ENCODE measurements around the gene FARS2.
"Not testable (repeated sequence)": the region's sequence is repeated elsewhere in the genome, so short reads cannot be mapped to it uniquely, and the experiment has no call there.

Gene FARS2

DNA sequence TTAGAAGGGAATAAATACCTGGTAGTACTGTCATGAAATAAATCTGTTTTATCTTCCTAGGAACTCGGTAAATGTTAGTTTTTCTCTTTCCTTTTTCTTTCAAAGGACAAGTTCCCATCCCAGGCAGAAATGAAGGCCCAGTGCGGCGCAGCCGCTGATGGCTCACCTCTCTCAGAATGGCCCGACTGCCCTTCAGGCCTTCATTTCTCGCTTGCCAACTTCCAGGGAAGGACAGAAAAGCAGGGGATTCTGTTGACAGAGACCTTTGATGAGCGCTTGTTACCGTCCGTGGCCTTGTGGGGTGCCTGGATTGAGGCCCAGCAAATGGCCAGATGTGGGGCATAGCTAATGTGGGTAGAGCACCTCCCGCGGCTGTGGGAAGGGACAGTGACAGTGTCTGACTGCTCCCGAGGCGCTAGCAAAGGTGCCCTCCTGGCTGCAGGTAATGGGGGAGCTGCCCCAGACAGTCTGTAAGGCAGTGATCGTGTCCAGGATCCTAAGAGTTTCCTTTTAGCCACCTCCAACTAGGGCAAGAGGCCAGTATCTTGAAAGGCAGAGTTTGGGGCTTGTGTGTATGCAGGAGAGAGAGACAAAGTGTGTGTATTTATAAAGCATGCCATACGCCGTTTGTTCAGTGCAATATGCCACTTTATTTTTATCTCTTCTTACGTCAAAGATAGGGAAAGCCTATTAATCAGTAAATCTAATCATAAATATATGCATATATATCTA, 391.3 kb downstream of the FARS2 start:
- Histone ChIP-seq H3K9ac (ENCODE audit: low read length) (no peak overlapping the region), H3K4me1 (ENCODE audit: low read length) (peaks cover 8% of the 10 kb centered on the region), H3K4me3 (ENCODE audit: low read length) (no peak overlapping the region), H3K27me3 (ENCODE audit: low read depth, low read length) (no peaks in the 10 kb centered on the region), H3K27ac (ENCODE audit: low read length) (no peak overlapping the region), H3K36me3 (replicated peaks; ENCODE audit: low read depth, low read length) (peaks cover 3% of the 10 kb centered on the region), H3K4me2 (ENCODE audit: low read length) (no peak overlapping the region), H3K79me2 (ENCODE audit: low read length) (no peaks in the 10 kb centered on the region), H4K20me1 (ENCODE audit: insufficient read depth, low read length) (no peaks in the 10 kb centered on the region), H2AFZ (ENCODE audit: low read depth, low read length) (no peak overlapping the region), H3K9me3 (ENCODE audit: insufficient read depth, low read length) (no peaks in the 10 kb centered on the region)
- TF ChIP-seq, protein P1, sequence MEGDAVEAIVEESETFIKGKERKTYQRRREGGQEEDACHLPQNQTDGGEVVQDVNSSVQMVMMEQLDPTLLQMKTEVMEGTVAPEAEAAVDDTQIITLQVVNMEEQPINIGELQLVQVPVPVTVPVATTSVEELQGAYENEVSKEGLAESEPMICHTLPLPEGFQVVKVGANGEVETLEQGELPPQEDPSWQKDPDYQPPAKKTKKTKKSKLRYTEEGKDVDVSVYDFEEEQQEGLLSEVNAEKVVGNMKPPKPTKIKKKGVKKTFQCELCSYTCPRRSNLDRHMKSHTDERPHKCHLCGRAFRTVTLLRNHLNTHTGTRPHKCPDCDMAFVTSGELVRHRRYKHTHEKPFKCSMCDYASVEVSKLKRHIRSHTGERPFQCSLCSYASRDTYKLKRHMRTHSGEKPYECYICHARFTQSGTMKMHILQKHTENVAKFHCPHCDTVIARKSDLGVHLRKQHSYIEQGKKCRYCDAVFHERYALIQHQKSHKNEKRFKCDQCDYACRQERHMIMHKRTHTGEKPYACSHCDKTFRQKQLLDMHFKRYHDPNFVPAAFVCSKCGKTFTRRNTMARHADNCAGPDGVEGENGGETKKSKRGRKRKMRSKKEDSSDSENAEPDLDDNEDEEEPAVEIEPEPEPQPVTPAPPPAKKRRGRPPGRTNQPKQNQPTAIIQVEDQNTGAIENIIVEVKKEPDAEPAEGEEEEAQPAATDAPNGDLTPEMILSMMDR (IDR thresholded peaks at IDR 0.05; ENCODE audit: low read depth, low read length) = no peak
- TF ChIP-seq EZH2phosphoT487 (IDR thresholded peaks at IDR 0.05; ENCODE audit: low read depth) = no peak

DNA sequence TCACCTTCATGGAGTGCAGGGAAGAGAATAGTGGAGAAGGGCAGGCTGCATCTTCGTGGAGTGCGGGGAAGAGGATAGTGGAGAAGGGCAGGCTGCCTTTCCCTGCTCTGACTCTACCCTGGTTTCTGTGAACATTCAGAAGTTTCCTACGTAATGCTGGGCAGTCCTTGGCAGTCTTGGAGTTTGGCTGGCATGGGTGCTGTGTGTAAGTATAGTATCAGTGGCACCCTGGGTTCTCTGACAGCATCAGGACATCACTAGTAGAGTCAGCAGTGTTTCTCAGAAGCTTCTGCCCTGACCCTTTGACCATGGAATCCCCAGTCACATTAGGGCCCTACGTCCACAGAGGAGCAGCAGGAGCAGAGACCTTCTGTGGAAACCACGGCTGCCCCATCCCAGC, 392.5 kb downstream of the FARS2 start:
- Histone ChIP-seq H3K9ac (ENCODE audit: low read length) (no peak overlapping the region), H4K20me1 (ENCODE audit: insufficient read depth, low read length) (no peaks in the 10 kb centered on the region), H3K36me3 (replicated peaks; ENCODE audit: low read depth, low read length) (peaks cover 3% of the 10 kb centered on the region), H2AFZ (ENCODE audit: low read depth, low read length) (no peak overlapping the region), H3K4me3 (ENCODE audit: low read length) (no peak overlapping the region), H3K79me2 (ENCODE audit: low read length) (no peaks in the 10 kb centered on the region), H3K4me1 (ENCODE audit: low read length) (peaks cover 8% of the 10 kb centered on the region), H3K27ac (ENCODE audit: low read length) (no peak overlapping the region), H3K4me2 (ENCODE audit: low read length) (no peak overlapping the region), H3K9me3 (ENCODE audit: insufficient read depth, low read length) (no peaks in the 10 kb centered on the region), H3K27me3 (ENCODE audit: low read depth, low read length) (no peaks in the 10 kb centered on the region)
- TF ChIP-seq EZH2phosphoT487 (IDR thresholded peaks at IDR 0.05; ENCODE audit: low read depth) = no peak
- TF ChIP-seq, protein P1 (IDR thresholded peaks at IDR 0.05; ENCODE audit: low read depth, low read length) = no peak

DNA sequence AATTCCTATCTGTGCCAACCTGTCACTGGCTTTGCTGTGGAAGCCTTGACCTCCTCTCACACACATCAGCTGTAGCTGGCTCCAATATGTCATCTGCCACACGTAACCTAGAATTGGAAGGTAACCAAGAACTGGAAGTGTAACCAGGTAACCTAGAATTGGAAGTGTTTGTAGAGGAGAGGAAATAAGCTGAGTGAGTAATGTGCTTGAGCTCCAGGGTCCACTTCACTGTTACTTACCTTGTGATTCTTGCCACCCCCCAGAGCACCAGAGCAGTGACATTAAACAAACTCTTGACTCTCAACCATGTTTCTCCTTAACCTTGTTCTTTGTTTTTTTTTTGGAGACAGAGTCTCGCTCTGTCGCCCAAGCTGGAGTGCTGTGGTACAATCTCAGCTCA, 394.9 kb downstream of the FARS2 start:
- Histone ChIP-seq H3K36me3 (replicated peaks; ENCODE audit: low read depth, low read length) (peaks cover 3% of the 10 kb centered on the region), H3K79me2 (ENCODE audit: low read length) (no peaks in the 10 kb centered on the region), H3K4me1 (ENCODE audit: low read length) (peaks cover 8% of the 10 kb centered on the region), H3K9ac (ENCODE audit: low read length) (no peak overlapping the region), H2AFZ (ENCODE audit: low read depth, low read length) (no peak overlapping the region), H3K27ac (ENCODE audit: low read length) (no peak overlapping the region), H3K27me3 (ENCODE audit: low read depth, low read length) (no peaks in the 10 kb centered on the region), H3K4me3 (ENCODE audit: low read length) (no peak overlapping the region), H3K4me2 (ENCODE audit: low read length) (no peak overlapping the region), H4K20me1 (ENCODE audit: insufficient read depth, low read length) (no peaks in the 10 kb centered on the region), H3K9me3 (ENCODE audit: insufficient read depth, low read length) (no peaks in the 10 kb centered on the region)
- TF ChIP-seq, protein P1 (IDR thresholded peaks at IDR 0.05; ENCODE audit: low read depth, low read length) = no peak
- TF ChIP-seq EZH2phosphoT487 (IDR thresholded peaks at IDR 0.05; ENCODE audit: low read depth) = no peak

DNA sequence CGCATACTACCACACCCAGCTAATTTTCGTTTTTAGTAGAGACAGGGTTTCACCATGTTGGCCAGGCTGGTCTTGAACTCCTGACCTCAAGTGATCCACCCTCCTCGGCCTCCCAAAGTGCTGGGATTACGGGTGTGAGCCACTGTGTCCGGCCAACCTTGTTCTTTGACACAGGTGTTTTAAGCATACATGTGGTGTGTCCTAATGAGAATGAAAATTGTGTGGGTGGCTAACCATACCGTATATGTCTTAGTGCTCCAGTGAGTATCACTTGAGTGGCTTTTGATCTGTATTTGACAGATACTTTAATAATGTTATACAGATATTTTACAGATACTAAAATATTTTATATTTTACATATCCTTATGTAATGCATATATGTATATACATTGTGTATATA, 395.4 kb downstream of the FARS2 start:
- H3K9me3 ChIP-seq (ENCODE audit: insufficient read depth, low read length); H4K20me1 ChIP-seq (ENCODE audit: insufficient read depth, low read length); H2AFZ ChIP-seq (ENCODE audit: low read depth, low read length); H3K27ac ChIP-seq (ENCODE audit: low read length); H3K4me1 ChIP-seq (ENCODE audit: low read length); H3K4me3 ChIP-seq (ENCODE audit: low read length); H3K36me3 ChIP-seq (replicated peaks; ENCODE audit: low read depth, low read length); H3K4me2 ChIP-seq (ENCODE audit: low read length); H3K9ac ChIP-seq (ENCODE audit: low read length); H3K79me2 ChIP-seq (ENCODE audit: low read length); H3K27me3 ChIP-seq (ENCODE audit: low read depth, low read length): not testable (repeated sequence)

All from OCI-LY3 (cell line).